Tibial nerve (tissue), 4 donors: ENCODE results near the gene USP34. TPM values are rescaled to one million over a fixed set of nuclear protein-coding genes. Genes with fewer than 3 reads are reported as not detected.
"Not testable (repeated sequence)": the region's sequence is repeated elsewhere in the genome, so short reads cannot be mapped to it uniquely, and the experiment has no call there.

Experiments used
- DNase-seq, 2 donors: peaks; one replicate each; pipeline ENCODE4 v3.0.0-alpha.2; 2019; ENCODE audit warnings: low spot score in 2 of 2
- H3K27ac ChIP-seq, 4 donors: fragments of 200-600 bp; sonication (generic) in 3 of 4; one replicate each; pipeline ENCODE4 v1.5.1; 2017 to 2019; ENCODE audit warnings: mild to moderate bottlenecking in 1 of 4
- H3K27me3 ChIP-seq, 2 donors: fragments of 200-600 bp; sonication (generic) in 1 of 2; one replicate each; pipeline versions ENCODE4 v1.5.1 to v1.6.0; 2017 to 2019
- H3K36me3 ChIP-seq, 3 donors: fragments of 200-600 bp; sonication (generic); one replicate each; pipeline ENCODE4 v1.5.1; 2018 to 2019
- H3K4me1 ChIP-seq, 4 donors: fragments of 200-600 bp; sonication (generic) in 3 of 4; one replicate each; pipeline ENCODE4 v1.5.1; 2017 to 2019
- H3K4me3 ChIP-seq, 4 donors: fragments of 200-600 bp; sonication (generic) in 3 of 4; one replicate each; pipeline ENCODE4 v1.5.1; 2017 to 2019; ENCODE audit warnings: mild to moderate bottlenecking in 1 of 4, moderate library complexity in 1 of 4
- H3K9me3 ChIP-seq, 4 donors: fragments of 200-600 bp; sonication (generic) in 3 of 4; one replicate each; pipeline ENCODE4 v1.5.1; 2017 to 2019
- CTCF ChIP-seq, 5 experiments: fragments of 200-600 bp in 3 of 5; fragments of 450-650 bp in 2 of 5; sonication (generic) in 3 of 5; IDR thresholded peaks; one replicate each; pipeline ENCODE4 v1.5.1; 2016 to 2019; ENCODE audit warnings: antibody characterized with exemption in 5 of 5, mild to moderate bottlenecking in 3 of 5, moderate library complexity in 2 of 5
- EP300 ChIP-seq, 2 donors: sonication (generic); formaldehyde crosslinking; IDR thresholded peaks; one replicate each; pipeline ENCODE4 v1.6.1; 2017; ENCODE audit warnings: antibody characterized with exemption in 2 of 2, mild to moderate bottlenecking in 1 of 2
- POLR2A ChIP-seq, 2 donors: fragments of 450-650 bp; IDR thresholded peaks; one replicate each; pipeline ENCODE4 v1.6.1; 2017; ENCODE audit warnings: antibody characterized with exemption in 2 of 2, mild to moderate bottlenecking in 2 of 2, moderate library complexity in 2 of 2
- WGBS, 2 donors: methylation state at CpG; one replicate each; pipeline ENCODE4 v1.1.5; 2018; 5-methylcytosine and 5-hydroxymethylcytosine counted together
- total RNA-seq, 4 donors: library from RNA; depleted of rRNA; stranded (reverse); fragments of >200 nt; gene quantifications; one replicate each; pipeline ENCODE4 v1.1.0, GENCODE V29; 2016

Gene USP34
- total RNA-seq, 4 donors from 2014 or later: 114 to 211 (median 148) TPM

GRCh38 chr2:61471905-61472805 is 1.3 kb upstream of the USP34 start:
- no peak for DNase-seq
- H3K27ac ChIP-seq: peak overlapping the region; percentile 99
- WGBS, 2 donors: 38 to 39% methylated on average over 19 of the region's 19 CpGs
- H3K4me3 ChIP-seq: peak overlapping the region; percentile 86 to 98 (median 92)
- H3K4me1 ChIP-seq: peaks cover 0 to 32% (median 3%) of the 10 kb centered on the region in 4 donors
- no peaks in the 10 kb centered on the region for H3K27me3 ChIP-seq
- no peak for TF ChIP-seq POLR2A (IDR thresholded peaks at IDR 0.05)
- no peak for TF ChIP-seq EP300 (IDR thresholded peaks at IDR 0.05)
- no peak for TF ChIP-seq CTCF (IDR thresholded peaks at IDR 0.05)
- H3K36me3 ChIP-seq: peaks cover 0 to 16% (median 0%) of the 10 kb centered on the region in 3 donors
- no peaks in the 10 kb centered on the region for H3K9me3 ChIP-seq

GRCh38 chr2:61470122-61470951 is 550 bp downstream of the USP34 start:
- TF ChIP-seq EP300 (IDR thresholded peaks at IDR 0.05) (no peak), CTCF (IDR thresholded peaks at IDR 0.05) (no peak), POLR2A (IDR thresholded peaks at IDR 0.05) (peak in 1 of 2 donors; percentile 20)
- WGBS, 2 donors: 0 to 1% methylated on average over 17 to 33 of the region's 94 CpGs
- peak overlapping the region; percentile 86 to 98 (median 92) for H3K4me3 ChIP-seq
- H3K27me3 ChIP-seq: no peaks in the 10 kb centered on the region
- DNase-seq: peak; percentile 80 to 86
- H3K27ac ChIP-seq: peak overlapping the region; percentile 99
- H3K4me1 ChIP-seq: peaks cover 0 to 43% (median 3%) of the 10 kb centered on the region in 4 donors
- peaks cover 0 to 6% (median 2%) of the 10 kb centered on the region in 3 donors for H3K36me3 ChIP-seq
- no peaks in the 10 kb centered on the region for H3K9me3 ChIP-seq

GRCh38 chr2:61469424-61470121 is 1.3 kb downstream of the USP34 start:
- Histone ChIP-seq H3K9me3 (no peaks in the 10 kb centered on the region), H3K27ac (peak overlapping the region; percentile 99), H3K4me1 (peaks cover 0 to 46% (median 3%) of the 10 kb centered on the region in 4 donors), H3K27me3 (no peaks in the 10 kb centered on the region), H3K36me3 (peaks cover 0 to 5% (median 2%) of the 10 kb centered on the region in 3 donors), H3K4me3 (peak overlapping the region; percentile 86 to 98 (median 92))
- no peak for DNase-seq
- TF ChIP-seq EP300 (IDR thresholded peaks at IDR 0.05): no peak
- no peak for TF ChIP-seq POLR2A (IDR thresholded peaks at IDR 0.05)
- no peak for TF ChIP-seq CTCF (IDR thresholded peaks at IDR 0.05)
- WGBS, 2 donors: 4 to 5% methylated on average over 8 of the region's 8 CpGs

GRCh38 chr2:61468231-61468630 is 2.7 kb downstream of the USP34 start:
- not testable (repeated sequence) for H3K27me3 ChIP-seq, H3K9me3 ChIP-seq, H3K4me3 ChIP-seq, H3K36me3 ChIP-seq, DNase-seq, H3K27ac ChIP-seq
- H3K4me1 ChIP-seq: peaks cover 0 to 42% (median 3%) of the 10 kb centered on the region in 4 donors
- WGBS, 2 donors: 87 to 89% methylated on average over 10 of the region's 10 CpGs

GRCh38 chr2:61465045-61465444 is 5.8 kb downstream of the USP34 start:
- no peak overlapping the region for H3K4me3 ChIP-seq
- no peak overlapping the region for H3K27ac ChIP-seq
- H3K4me1 ChIP-seq: peaks cover 0 to 43% (median 3%) of the 10 kb centered on the region in 4 donors
- no peak for DNase-seq
- WGBS, 2 donors: 70 to 72% methylated on average over 3 of the region's 3 CpGs
- no peaks in the 10 kb centered on the region for H3K27me3 ChIP-seq
- TF ChIP-seq EP300 (IDR thresholded peaks at IDR 0.05) (no peak), POLR2A (IDR thresholded peaks at IDR 0.05) (no peak), CTCF (IDR thresholded peaks at IDR 0.05) (no peak)
- H3K36me3 ChIP-seq: peaks cover 0 to 5% (median 2%) of the 10 kb centered on the region in 3 donors
- H3K9me3 ChIP-seq: no peaks in the 10 kb centered on the region
